Cardiac fibroblast (primary cell): ENCODE data around the gene WDR7.

Experiments used
- DNase-seq, 2 donors: peaks; one replicate each; pipeline versions ENCODE4 v3.0.0 to v3.0.0-alpha.2; 2010; ENCODE audit warnings: low read depth in 2 of 2
- H3K4me3 ChIP-seq, 2 donors: replicated peaks in 1 of 2; 1 replicate in 1 of 2; 2 replicates in 1 of 2; pipeline ENCODE4 v1.5.1; 2011; ENCODE audit warnings: low read depth in 2 of 2, low read length in 2 of 2, mild to moderate bottlenecking in 2 of 2, moderate library complexity in 1 of 2
- CTCF ChIP-seq: IDR thresholded peaks from one replicate; pipeline ENCODE4 v1.5.1; 2011; ENCODE audit warnings: low read depth, mild to moderate bottlenecking, low read length, inconsistent platforms

The WDR7 gene

GRCh38 chr18:57083485-57083884, 432.3 kb downstream of the WDR7 start:
- DNase-seq = no peak
- H3K4me3 ChIP-seq = no peak overlapping the region
- no peak for TF ChIP-seq CTCF

- TF ChIP-seq CTCF = no peak
- H3K4me3 ChIP-seq = no peak overlapping the region
- no peak for DNase-seq
These were observed 433.4 kb downstream of the WDR7 start for GRCh38 chr18:57084331-57085271.

GRCh38 chr18:57085371-57085770, 434.2 kb downstream of the WDR7 start:
- no peak for TF ChIP-seq CTCF
- DNase-seq = no peak
- no peak overlapping the region for H3K4me3 ChIP-seq

GRCh38 chr18:57086163-57086562, 435.0 kb downstream of the WDR7 start:
- DNase-seq = no peak
- no peak overlapping the region for H3K4me3 ChIP-seq
- no peak for TF ChIP-seq CTCF
